ENCODE measurements around the gene TLE1. TPM values are rescaled to one million over a fixed set of nuclear protein-coding genes. Genes with fewer than 3 reads are reported as not detected.

Gene TLE1
- total RNA-seq, 1 experiment from 2014 or later, result 49.0 TPM

DNA sequence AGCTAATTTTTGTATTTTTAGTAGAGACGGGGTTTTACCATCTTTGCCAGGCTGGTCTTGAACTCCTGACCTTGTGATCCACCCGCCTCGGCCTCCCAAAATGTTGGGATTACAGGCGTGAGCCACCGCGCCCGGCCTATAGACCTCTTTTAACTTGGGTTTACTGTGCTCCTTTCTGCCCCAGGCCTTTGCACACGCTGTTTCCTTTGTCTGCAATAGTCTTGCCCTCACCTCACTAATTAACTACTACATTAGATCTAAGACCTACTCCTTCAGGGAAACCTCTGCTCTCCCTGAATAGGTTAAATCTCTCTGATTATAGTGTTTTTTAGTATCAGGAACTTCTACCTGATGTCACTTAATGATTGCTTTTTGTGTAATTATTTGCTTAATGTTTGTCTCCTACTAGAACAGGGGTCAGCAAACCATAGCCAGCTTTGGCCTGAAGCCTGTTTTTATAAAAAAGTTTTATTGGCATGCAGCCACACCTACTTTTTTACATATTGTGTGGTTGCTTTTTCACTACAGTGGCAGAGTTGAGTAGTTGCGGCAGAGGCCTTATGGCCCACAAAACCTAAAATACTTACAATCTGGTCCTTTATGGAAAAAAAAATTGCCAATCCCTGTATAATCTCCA, 31.2 kb upstream of the TLE1 start:
- Histone ChIP-seq H3K27me3 (ENCODE audit: low read length) (no peaks in the 10 kb centered on the region), H3K4me3 (ENCODE audit: low read length) (no peak overlapping the region), H3K4me2 (ENCODE audit: low read length) (peak overlapping the region; percentile 5), H3K9me3 (ENCODE audit: low read length) (no peaks in the 10 kb centered on the region), H3K9me2 (replicated peaks; ENCODE audit: low read length) (no peaks in the 10 kb centered on the region), H3K36me3 (ENCODE audit: low read depth, low read length) (no peaks in the 10 kb centered on the region), H4K20me1 (ENCODE audit: low read length) (no peaks in the 10 kb centered on the region), H2AFZ (ENCODE audit: low read length) (no peak overlapping the region), H3K79me2 (ENCODE audit: low read length) (no peaks in the 10 kb centered on the region), H3F3A (ENCODE audit: low read length, unreplicated experiment) (no peaks in the 10 kb centered on the region), H3K4me1 (ENCODE audit: insufficient read depth, low read length) (peaks cover 36% of the 10 kb centered on the region), H3K27ac (ENCODE audit: low read length) (peak overlapping the region; percentile 34; the same call in 1 of the 2 replicates), H3K9ac (ENCODE audit: low read length) (no peak overlapping the region)
- CTCF ChIA-PET, result no interaction called here
- DNase-seq (peak; percentile 73), ATAC-seq (peak; percentile 15; the same call in 1 of the 2 replicates)
- BruUV-seq (replicated peaks), result no TSS peak
- POLR2A ChIA-PET (ENCODE audit: unreplicated experiment), result no interaction called here
- intact Hi-C loops (cut with micrococcal nuclease), result loop anchor here (5.0 kb wide), 1 partner anchor 1242 kb away; no protein-coding TSS in a partner anchor
- TF ChIP-seq CTCF (conservative IDR thresholded peaks at IDR 0.05; ENCODE audit: low read depth, low read length) (no peak), EZH2phosphoT487 (IDR thresholded peaks at IDR 0.05; ENCODE audit: borderline replicate concordance, low read length) (no peak), EZH2 (IDR thresholded peaks at IDR 0.05; ENCODE audit: low read length, unreplicated experiment) (no peak)

GRCh38 chr9:81719972-81720371, 30.6 kb upstream of the TLE1 start:
- DNase-seq (no peak), ATAC-seq (no peak)
- Histone ChIP-seq H3F3A (ENCODE audit: low read length, unreplicated experiment) (no peaks in the 10 kb centered on the region), H3K27me3 (ENCODE audit: low read length) (no peaks in the 10 kb centered on the region), H3K9me3 (ENCODE audit: low read length) (no peaks in the 10 kb centered on the region), H3K27ac (ENCODE audit: low read length) (0 out of 2 replicates have a peak overlapping the region, but pooled peaks have one; percentile 34), H3K4me2 (ENCODE audit: low read length) (no peak overlapping the region), H3K9ac (ENCODE audit: low read length) (no peak overlapping the region), H3K9me2 (replicated peaks; ENCODE audit: low read length) (no peaks in the 10 kb centered on the region), H2AFZ (ENCODE audit: low read length) (no peak overlapping the region), H3K4me3 (ENCODE audit: low read length) (no peak overlapping the region), H3K4me1 (ENCODE audit: insufficient read depth, low read length) (peaks cover 36% of the 10 kb centered on the region), H4K20me1 (ENCODE audit: low read length) (no peaks in the 10 kb centered on the region), H3K79me2 (ENCODE audit: low read length) (no peaks in the 10 kb centered on the region), H3K36me3 (ENCODE audit: low read depth, low read length) (no peaks in the 10 kb centered on the region)
- ChIA-PET CTCF (no interaction called here), POLR2A (ENCODE audit: unreplicated experiment) (interaction anchor here (0.5 kb wide), 1 partner anchor 1207 kb away, joined by 7 read pairs; no protein-coding TSS in a partner anchor)
- intact Hi-C loops (cut with micrococcal nuclease), result loop anchor here (5.0 kb wide), 2 partner anchors 127 to 1242 kb away; no protein-coding TSS in a partner anchor
- TF ChIP-seq EZH2 (IDR thresholded peaks at IDR 0.05; ENCODE audit: low read length, unreplicated experiment) (no peak), CTCF (conservative IDR thresholded peaks at IDR 0.05; ENCODE audit: low read depth, low read length) (no peak), EZH2phosphoT487 (IDR thresholded peaks at IDR 0.05; ENCODE audit: borderline replicate concordance, low read length) (no peak)
- no TSS peak for BruUV-seq (replicated peaks)

DNA sequence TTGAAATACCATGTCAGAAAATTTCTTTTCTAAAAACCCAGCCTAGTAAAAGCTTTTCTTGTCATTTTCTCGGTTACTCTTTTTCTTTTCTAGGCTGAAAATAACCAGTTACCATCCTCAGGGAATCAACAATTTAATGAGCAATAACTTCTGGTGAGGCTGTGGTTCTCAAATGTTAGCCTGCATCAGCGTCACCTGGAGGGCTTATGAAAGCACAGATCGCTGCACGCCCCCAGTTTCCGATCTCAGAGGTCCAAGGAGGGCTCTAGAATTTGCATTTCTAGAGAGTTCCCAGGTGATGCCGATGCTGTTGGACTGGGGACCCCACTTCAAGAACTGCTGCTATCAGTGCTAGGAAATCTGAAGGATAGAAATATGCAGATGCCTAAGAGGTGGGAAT, 28.9 kb upstream of the TLE1 start:
- Histone ChIP-seq H2AFZ (ENCODE audit: low read length) (no peak overlapping the region), H3K79me2 (ENCODE audit: low read length) (no peaks in the 10 kb centered on the region), H3K36me3 (ENCODE audit: low read depth, low read length) (no peaks in the 10 kb centered on the region), H4K20me1 (ENCODE audit: low read length) (no peaks in the 10 kb centered on the region), H3K4me2 (ENCODE audit: low read length) (peak overlapping the region; percentile 40), H3K9me3 (ENCODE audit: low read length) (no peaks in the 10 kb centered on the region), H3F3A (ENCODE audit: low read length, unreplicated experiment) (no peaks in the 10 kb centered on the region), H3K4me1 (ENCODE audit: insufficient read depth, low read length) (peaks cover 36% of the 10 kb centered on the region), H3K27ac (ENCODE audit: low read length) (peak overlapping the region; percentile 61), H3K4me3 (ENCODE audit: low read length) (no peak overlapping the region), H3K9ac (ENCODE audit: low read length) (peak overlapping the region; percentile 10; the same call in 1 of the 2 replicates), H3K27me3 (ENCODE audit: low read length) (no peaks in the 10 kb centered on the region), H3K9me2 (replicated peaks; ENCODE audit: low read length) (no peaks in the 10 kb centered on the region)
- DNase-seq (no peak), ATAC-seq (no peak)
- BruUV-seq (replicated peaks), result no TSS peak
- TF ChIP-seq EZH2phosphoT487 (IDR thresholded peaks at IDR 0.05; ENCODE audit: borderline replicate concordance, low read length) (no peak), EZH2 (IDR thresholded peaks at IDR 0.05; ENCODE audit: low read length, unreplicated experiment) (no peak), CTCF (conservative IDR thresholded peaks at IDR 0.05; ENCODE audit: low read depth, low read length) (no peak)
- ChIA-PET POLR2A (ENCODE audit: unreplicated experiment) (no interaction called here), CTCF (no interaction called here)
- intact Hi-C loops (cut with micrococcal nuclease), result loop anchor here (5.0 kb wide), 1 partner anchor 129 kb away; no protein-coding TSS in a partner anchor

All from PC-3 (cell line).